HG03432 (cell line): ENCODE data around the gene HSPA4.
"Not testable (repeated sequence)": the region's sequence is repeated elsewhere in the genome, so short reads cannot be mapped to it uniquely, and the experiment has no call there.

ENCODE experiments used
- ATAC-seq: cut with Tn5 transposase; IDR thresholded peaks from one replicate; pipeline ENCODE4 v1.9.1; 2021; ENCODE audit warnings: mild to moderate bottlenecking, moderate library complexity; ENCODE audit not compliant: unreplicated experiment

HSPA4 gene

DNA sequence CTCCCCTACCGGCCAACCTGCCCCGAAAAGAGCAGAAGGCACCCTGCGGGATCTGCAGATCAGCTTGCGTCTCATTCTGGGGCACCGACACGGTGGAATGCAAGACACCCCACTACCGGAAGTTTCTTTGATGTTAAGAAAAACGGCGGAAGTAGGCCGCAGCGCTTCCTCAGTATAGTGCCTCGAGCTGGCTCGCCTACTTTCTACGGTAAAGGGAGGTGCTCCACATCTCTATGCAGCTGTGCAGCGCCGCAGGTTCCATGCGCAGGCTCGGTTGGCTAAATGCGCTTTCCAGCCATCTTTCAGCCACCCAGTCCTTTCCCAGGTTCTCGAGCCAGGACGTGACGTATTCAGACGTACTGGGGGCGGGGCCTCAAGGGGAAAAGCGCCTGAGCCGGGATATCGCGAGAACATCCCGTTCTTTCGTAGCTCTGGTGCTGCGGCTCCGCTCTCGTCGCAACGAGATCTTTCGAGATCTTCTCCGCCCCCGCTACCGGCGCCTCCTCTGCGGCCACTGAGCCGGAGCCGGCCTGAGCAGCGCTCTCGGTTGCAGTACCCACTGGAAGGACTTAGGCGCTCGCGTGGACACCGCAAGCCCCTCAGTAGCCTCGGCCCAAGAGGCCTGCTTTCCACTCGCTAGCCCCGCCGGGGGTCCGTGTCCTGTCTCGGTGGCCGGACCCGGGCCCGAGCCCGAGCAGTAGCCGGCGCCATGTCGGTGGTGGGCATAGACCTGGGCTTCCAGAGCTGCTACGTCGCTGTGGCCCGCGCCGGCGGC is at the start of gene HSPA4:
Gene HSPA4, plus strand, starts transcription at position 472 of the 775 bp plus-strand sequence. Its CDS starts 238 bp downstream, at position 710.
- ATAC-seq: peak; percentile 81

DNA sequence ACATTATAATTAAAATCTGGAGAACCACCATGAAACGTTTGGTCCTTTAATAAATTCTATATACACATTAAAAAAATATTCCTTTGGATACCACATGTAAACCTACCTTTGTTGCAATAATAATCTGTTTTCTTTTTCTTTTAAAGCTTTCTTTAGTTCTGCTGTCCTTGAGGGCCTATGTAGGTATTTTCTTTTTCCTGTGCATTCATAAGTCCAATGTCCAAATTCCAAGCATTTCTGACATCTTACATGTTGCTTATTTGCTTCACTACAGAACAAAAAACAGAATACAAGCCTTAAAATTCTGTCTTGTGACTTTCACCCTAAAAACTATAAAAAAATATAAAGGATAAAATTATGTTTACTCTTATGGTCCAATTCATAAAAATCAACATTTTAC is 45.2 kb upstream of the HSPA4 start:
- no peak for ATAC-seq

GRCh38 chr5:133008455-133008854 is 43.4 kb upstream of the HSPA4 start:
- ATAC-seq: not testable (repeated sequence)

DNA sequence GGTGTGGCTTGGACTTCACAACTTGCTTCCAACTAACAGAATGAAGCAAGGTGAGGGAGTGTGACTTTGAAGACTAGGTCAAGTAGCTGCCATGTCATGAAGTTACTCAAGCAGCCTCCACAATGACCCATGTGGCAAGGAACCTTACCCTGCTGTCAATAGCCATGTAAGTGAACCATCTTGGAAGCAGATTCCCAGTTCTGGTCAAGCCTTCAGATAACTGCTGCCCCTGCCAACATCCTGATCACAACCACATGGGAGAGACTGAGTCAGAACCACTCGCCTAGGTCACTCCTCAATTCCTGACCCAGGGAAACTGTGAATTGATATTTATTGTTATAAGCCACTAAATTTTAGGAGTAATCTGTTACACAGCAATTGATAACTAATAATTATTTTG is 36.3 kb upstream of the HSPA4 start:
- no peak for ATAC-seq

GRCh38 chr5:133017964-133018363 is 33.8 kb upstream of the HSPA4 start:
- no peak for ATAC-seq

DNA sequence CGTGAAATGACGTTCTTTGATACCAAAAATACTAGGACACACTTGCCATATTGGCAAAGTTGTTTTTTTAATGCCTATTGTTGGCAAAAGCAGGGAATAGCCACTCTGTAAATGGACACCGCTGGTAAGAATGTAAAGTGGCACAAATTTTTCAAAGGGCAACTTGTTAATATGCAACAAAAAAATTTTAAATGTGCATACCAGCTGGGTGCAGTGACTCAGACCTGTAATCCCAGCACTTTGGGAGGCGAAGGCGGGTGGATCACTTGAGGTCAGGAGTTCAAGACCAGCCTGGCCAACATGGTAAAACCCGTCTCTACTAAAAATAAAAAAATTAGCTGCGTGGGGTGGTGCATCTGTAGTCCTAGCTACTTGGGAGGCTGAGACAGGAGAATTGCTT is 32.3 kb upstream of the HSPA4 start:
- ATAC-seq: not testable (repeated sequence)

GRCh38 chr5:133025804-133026663 is 25.8 kb upstream of the HSPA4 start, which contains the start of gene ZCCHC10:
TSS of gene ZCCHC10 (minus strand) at chr5:133026549. CDS start at chr5:133026537, 12 bp downstream.
- peak; percentile 94 for ATAC-seq

DNA sequence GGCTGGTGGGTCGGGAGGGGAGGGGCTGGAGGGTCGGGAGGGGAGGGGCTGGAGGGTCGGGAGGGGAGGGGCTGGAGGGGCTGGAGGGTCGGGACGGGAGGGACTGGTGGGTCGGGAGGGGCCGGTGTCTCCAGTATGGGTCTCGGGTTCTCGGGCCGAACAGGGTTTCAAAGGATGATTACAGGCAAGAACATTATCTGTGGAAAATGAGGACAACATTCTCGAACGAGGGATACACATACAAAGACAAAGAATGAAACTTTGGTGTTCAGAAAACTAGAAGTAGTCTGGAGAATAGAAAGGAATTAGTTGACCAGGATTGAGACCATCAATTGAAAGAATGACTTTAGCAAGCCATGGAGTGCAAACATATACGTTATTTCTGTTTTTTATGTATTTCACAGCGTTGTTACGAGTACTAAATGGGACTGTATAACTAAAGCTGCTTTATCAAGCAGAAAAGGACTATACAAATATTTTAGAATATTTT is 25.1 kb upstream of the HSPA4 start:
- no peak for ATAC-seq

DNA sequence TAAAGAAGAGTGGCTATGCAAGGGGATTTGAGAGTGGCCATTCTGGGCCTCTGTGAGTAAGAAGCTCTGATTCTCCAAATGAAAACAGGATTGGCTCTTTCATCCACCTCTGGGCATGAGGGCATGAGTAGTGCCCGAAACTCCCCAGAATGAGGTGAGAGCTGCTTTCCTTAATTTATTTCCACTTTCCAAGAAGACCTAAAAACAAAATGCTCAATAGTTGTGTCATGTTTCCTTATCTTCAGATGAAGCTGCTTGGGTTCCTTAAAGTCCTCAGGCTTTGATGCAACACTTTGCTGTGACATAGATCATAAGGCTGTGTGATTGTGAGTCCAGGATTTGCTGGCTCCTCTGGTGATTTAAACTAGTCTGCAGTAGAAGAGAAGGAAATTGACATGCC is 22.4 kb upstream of the HSPA4 start:
- ATAC-seq: no peak

DNA sequence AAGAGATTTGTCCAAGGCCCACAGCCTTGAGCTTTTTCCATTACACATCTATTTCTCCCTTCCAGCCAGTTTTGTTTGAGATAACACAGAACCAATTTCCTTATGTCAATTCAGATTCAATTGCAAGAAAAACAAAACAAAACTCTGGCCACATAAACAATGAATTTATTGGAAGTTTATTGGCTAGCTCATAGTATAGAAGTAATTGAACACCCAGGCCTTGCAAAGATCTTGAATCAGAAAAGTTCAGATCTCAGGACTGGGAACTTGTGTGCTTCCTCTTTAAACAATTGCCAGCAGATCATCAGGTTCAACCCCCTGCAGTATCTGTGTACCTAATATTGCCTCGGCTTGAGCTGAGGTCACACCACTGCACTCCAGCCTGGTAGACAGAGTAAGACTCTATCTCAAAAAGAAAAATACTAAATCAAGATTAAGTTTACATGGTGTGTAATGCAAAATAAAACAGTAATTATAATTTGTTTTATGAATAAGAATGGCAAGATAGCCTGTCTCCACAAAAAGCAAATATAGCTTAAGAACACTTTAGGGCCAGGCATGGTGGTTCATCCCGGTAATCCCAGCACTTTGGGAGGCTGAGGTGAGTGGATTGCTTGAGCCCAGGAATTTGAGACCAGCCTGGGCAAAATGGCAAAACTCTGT is 21.3 kb upstream of the HSPA4 start:
- ATAC-seq: no peak

- peak; percentile 58 for ATAC-seq
These were observed 18.7 kb upstream of the HSPA4 start for GRCh38 chr5:133032852-133033742.

DNA sequence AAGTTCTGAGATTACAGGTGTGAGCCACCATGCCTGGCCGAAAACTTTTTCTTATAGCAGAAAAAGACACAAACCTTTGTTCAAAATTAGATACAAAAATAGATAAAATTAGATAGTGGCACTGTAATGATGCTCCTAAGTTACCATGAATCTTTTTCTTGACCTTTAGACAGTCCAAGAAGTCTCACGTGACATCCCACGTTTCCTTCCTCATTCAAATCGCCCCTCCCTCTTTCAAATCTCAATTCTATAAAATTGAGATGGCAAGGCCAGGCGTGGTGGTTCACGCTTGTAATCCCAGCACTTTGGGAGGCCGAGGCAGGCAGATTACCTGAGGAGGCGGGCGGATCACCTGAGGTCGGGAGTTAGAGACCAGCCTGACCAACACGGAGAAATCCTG is 17.7 kb upstream of the HSPA4 start:
- ATAC-seq: no peak

- no peak for ATAC-seq
These were observed 16.6 kb upstream of the HSPA4 start for GRCh38 chr5:133035224-133035623.

DNA sequence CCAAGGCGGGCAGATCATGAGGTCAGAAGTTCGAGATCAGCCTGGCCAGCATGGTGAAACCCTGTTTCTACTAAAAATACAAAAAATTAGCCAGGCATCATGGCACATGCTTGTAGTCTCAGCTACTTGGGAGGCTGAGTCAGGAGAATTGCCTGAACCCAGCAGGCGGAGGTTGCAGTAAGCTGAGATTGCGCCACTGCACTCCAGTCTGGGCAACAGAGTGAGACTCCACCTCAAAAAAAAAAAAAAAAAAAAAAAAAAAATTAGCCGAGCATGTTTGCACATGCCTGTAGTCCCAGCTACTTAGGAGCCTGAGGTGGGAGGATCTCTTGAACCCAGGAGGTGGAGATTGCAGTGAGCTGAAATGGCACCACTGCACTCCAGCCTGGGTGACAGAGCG is 15.1 kb upstream of the HSPA4 start:
- not testable (repeated sequence) for ATAC-seq

DNA sequence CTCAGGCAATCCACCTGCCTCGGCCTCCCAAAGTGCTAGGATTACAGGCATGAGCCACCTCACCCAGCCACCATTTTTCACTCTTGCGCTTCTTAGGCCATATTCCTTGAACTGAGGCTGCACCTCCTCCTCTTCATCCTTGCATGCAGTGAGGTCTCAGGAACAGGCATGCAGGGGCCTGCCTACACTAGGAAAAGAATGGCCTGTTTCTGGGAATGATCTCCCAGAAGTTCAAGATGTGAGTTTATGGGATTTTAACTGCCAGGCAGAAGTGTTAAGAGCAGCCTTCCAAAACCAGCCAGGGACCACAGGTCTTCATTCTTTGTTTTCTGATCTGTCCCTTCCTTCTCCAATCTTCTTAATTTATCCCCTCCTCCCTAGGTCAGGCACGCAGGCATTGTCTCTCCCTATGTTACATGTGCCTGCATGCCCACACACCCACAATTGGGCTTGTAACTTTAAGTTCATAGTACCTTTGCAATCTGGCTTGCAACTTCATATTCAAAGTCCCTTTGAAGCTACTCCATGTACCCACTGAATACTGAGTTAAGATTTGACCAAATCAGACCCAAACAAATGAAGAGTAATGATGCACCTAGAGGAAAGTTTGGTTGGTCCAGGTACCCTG is 10.5 kb upstream of the HSPA4 start:
- no peak for ATAC-seq

GRCh38 chr5:133041910-133042309 is 9.9 kb upstream of the HSPA4 start:
- no peak for ATAC-seq

DNA sequence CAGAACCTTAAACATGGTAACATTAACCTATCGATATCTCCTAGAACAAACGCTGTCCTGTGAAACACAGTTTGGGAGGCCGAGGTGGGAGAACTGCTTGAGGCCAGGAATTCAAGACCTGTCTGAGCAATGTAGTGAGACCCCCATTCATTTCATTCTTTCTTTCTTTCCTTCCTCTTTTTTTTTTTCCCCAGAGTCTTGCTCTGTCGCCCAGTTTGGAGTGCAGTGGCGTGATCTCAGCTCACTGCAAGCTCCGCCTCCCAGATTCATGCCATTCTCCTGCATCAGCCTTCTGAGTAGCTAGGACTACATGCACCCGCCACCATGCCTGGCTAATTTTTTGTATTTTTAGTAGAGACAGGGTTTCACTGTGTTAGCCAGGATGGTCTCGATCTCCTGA is 5.3 kb upstream of the HSPA4 start:
- ATAC-seq: not testable (repeated sequence)

- no peak for ATAC-seq
These were observed 4.4 kb upstream of the HSPA4 start for GRCh38 chr5:133047404-133047803.

DNA sequence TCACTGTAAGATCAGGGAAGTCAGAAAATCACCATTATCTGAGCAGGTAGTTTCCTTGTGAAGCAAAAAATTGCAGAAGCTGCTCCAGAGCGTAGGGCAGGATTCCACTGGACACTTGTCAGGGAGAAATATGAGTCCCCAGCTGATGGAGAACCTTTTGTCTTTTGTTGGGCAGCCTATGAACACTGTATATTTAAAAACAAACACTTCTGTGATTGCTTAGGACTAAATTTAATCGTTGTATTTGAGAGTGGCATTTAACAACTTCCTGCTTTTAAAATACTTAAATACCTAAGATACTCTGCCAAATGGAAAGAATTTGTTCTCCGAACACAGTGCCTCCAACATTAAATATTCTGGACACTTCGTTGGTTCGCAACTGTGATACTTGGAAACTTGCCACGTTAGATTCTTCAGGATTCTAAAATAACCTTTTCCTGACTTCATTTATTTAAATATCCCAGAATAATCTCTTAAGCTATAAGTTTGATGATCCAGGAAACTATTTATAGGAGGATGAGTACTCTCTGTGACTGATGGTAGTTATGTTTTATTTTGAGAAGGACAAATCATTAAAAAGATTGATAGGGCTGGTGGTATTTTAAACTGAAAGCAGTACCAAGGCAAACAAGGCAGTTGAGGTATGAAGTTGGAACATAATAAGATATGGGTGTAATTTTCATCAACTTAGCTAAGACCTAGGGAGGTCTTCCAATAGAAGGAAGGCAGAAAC is 2.7 kb upstream of the HSPA4 start:
- ATAC-seq: no peak
